HCT116 (cell line): ENCODE results near the gene NCR1.

Experiments used
- CTCF ChIP-seq, 3 experiments: fragments of 200-600 bp in 1 of 3; sonication (generic) in 1 of 3; IDR thresholded peaks in 2 of 3; conservative IDR thresholded peaks in 1 of 3; 2 replicates each; pipeline ENCODE4 v1.5.1; 2012 to 2017; ENCODE audit warnings: low read depth in 2 of 3, low read length in 2 of 3, antibody characterized with exemption in 1 of 3, borderline replicate concordance in 1 of 3, control low read depth in 1 of 3, mild to moderate bottlenecking in 1 of 3, mixed read lengths in 1 of 3, mixed run types in 1 of 3, moderate library complexity in 1 of 3; ENCODE audit not compliant: insufficient read depth in 1 of 3
- EGR1 ChIP-seq: IDR thresholded peaks from 2 replicates; pipeline ENCODE4 v1.6.1; 2012; ENCODE audit warnings: low read depth
- ELF1 ChIP-seq: IDR thresholded peaks from 2 replicates; pipeline ENCODE4 v1.6.1; 2012; ENCODE audit warnings: low read depth, borderline replicate concordance
- EZH2 ChIP-seq: fragments of 200-600 bp; sonication (generic); IDR thresholded peaks from 2 replicates; pipeline ENCODE4 v1.6.1; 2017; ENCODE audit warnings: antibody characterized with exemption, mixed run types
- EZH2phosphoT487 ChIP-seq: fragments of 200-600 bp; IDR thresholded peaks from 2 replicates; pipeline ENCODE4 v1.6.1; 2018; ENCODE audit warnings: antibody characterized with exemption, borderline replicate concordance
- MAX ChIP-seq: IDR thresholded peaks from 2 replicates; pipeline ENCODE4 v1.6.1; 2012
- POLR2A ChIP-seq: IDR thresholded peaks from 2 replicates; pipeline ENCODE4 v1.7.0; 2011; ENCODE audit warnings: borderline replicate concordance; ENCODE audit not compliant: insufficient read depth, insufficient read length; ENCODE audit errors: extremely low read depth
- POLR2AphosphoS5 ChIP-seq: IDR thresholded peaks from 2 replicates; pipeline ENCODE4 v1.6.1; 2011; ENCODE audit warnings: mild to moderate bottlenecking, low read depth, low read length, moderate library complexity
- RAD21 ChIP-seq: IDR thresholded peaks from 2 replicates; pipeline ENCODE4 v1.6.1; 2012; ENCODE audit warnings: low read depth, mild to moderate bottlenecking
- SRF ChIP-seq: IDR thresholded peaks from 2 replicates; pipeline ENCODE4 v1.6.1; 2012; ENCODE audit warnings: low read depth
- ZFX ChIP-seq: fragments of 450-650 bp; IDR thresholded peaks from 2 replicates; pipeline ENCODE4 v1.6.1; 2017

- TF ChIP-seq CTCF (IDR thresholded peaks at IDR 0.05 in 2 of 3, conservative IDR thresholded peaks at IDR 0.05 in 1 of 3; ENCODE audit: borderline replicate concordance in 1 of 3, insufficient read depth in 1 of 3, low read depth in 2 of 3, low read length in 2 of 3) (no peak), POLR2A (no peak), POLR2AphosphoS5 (no peak), EZH2phosphoT487 (no peak), SRF (no peak), ELF1 (no peak), MAX (no peak), EGR1 (no peak), RAD21 (no peak), ZFX (no peak), EZH2 (no peak)
Observed at GRCh38 chr19:54896036-54896435, 9.9 kb upstream of the NCR1 start.
